ENCODE results near the gene TMC7. TPM values are rescaled to one million over a fixed set of nuclear protein-coding genes. Genes with fewer than 3 reads are reported as not detected.

The TMC7 gene
- total RNA-seq, 1 experiment from 2014 or later: 5.2 TPM

GRCh38 chr16:18936727-18937340 lies 46.9 kb upstream of the TMC7 start:
- TF ChIP-seq CEBPB (IDR thresholded peaks at IDR 0.05; ENCODE audit: low read depth) (no peak), ATF3 (IDR thresholded peaks at IDR 0.05) (no peak), EZH2phosphoT487 (IDR thresholded peaks at IDR 0.05; ENCODE audit: borderline replicate concordance) (no peak), JUND (IDR thresholded peaks at IDR 0.05) (no peak), MAX (IDR thresholded peaks at IDR 0.05) (no peak), TCF7L2 (IDR thresholded peaks at IDR 0.05; ENCODE audit: borderline replicate concordance, extremely low read depth, insufficient read depth, insufficient read length) (no peak)
- Histone ChIP-seq H3K9ac (ENCODE audit: low read length) (no peak overlapping the region), H3K79me2 (ENCODE audit: insufficient read depth, low read length) (no peaks in the 10 kb centered on the region), H3K4me2 (ENCODE audit: low read length) (no peak overlapping the region), H3K9me3 (ENCODE audit: control insufficient read depth in 1 of 2, insufficient read depth in 1 of 2, low read depth in 1 of 2, low read length in 2 of 2) (no peaks in the 10 kb centered on the region), H3K4me3 (replicated peaks in 1 of 2; ENCODE audit: low read depth in 1 of 2, low read length in 2 of 2) (no peak overlapping the region), H4K20me1 (ENCODE audit: insufficient read depth) (no peaks in the 10 kb centered on the region), H3K36me3 (ENCODE audit: control insufficient read depth in 1 of 2, insufficient read depth in 2 of 2, low read length in 2 of 2) (no peaks in the 10 kb centered on the region), H3K27me3 (ENCODE audit: insufficient read depth, low read length) (no peaks in the 10 kb centered on the region), H3K27ac (ENCODE audit: low read depth, low read length) (no peak overlapping the region), H2AFZ (ENCODE audit: low read depth, low read length, poor library complexity, severe bottlenecking) (no peak overlapping the region), H3K4me1 (ENCODE audit: control insufficient read depth in 1 of 2, insufficient read depth in 2 of 2, low read length in 2 of 2) (peaks cover 12 to 16% of the 10 kb centered on the region in 2 experiments), H3K9me2 (ENCODE audit: insufficient read depth) (no peaks in the 10 kb centered on the region)
- no TSS peak for BruUV-seq (replicated peaks)
- ChIA-PET CTCF (no interaction called here), POLR2A (no interaction called here), RAD21 (ENCODE audit: low non-redundant PET in 1 of 2, low total read pairs in 2 of 2, uncharacterized antibody in 2 of 2, unreplicated experiment in 2 of 2) (no interaction called here)
- DNase-seq (ENCODE audit: low read depth, low spot score) (no peak), ATAC-seq (no peak)
- intact Hi-C loops (cut with micrococcal nuclease): no loop called here

GRCh38 chr16:18937390-18937789 lies 46.3 kb upstream of the TMC7 start:
- H3K4me3 ChIP-seq (replicated peaks in 1 of 2; ENCODE audit: low read depth in 1 of 2, low read length in 2 of 2): no peak overlapping the region
- H3K4me2 ChIP-seq (ENCODE audit: low read length): no peak overlapping the region
- H3K9me2 ChIP-seq (ENCODE audit: insufficient read depth): no peaks in the 10 kb centered on the region
- peaks cover 12 to 16% of the 10 kb centered on the region in 2 experiments for H3K4me1 ChIP-seq (ENCODE audit: control insufficient read depth in 1 of 2, insufficient read depth in 2 of 2, low read length in 2 of 2)
- no peaks in the 10 kb centered on the region for H3K79me2 ChIP-seq (ENCODE audit: insufficient read depth, low read length)
- no peak overlapping the region for H2AFZ ChIP-seq (ENCODE audit: low read depth, low read length, poor library complexity, severe bottlenecking)
- intact Hi-C loops (cut with micrococcal nuclease): no loop called here
- no peaks in the 10 kb centered on the region for H3K27me3 ChIP-seq (ENCODE audit: insufficient read depth, low read length)
- no peaks in the 10 kb centered on the region for H3K36me3 ChIP-seq (ENCODE audit: control insufficient read depth in 1 of 2, insufficient read depth in 2 of 2, low read length in 2 of 2)
- no peaks in the 10 kb centered on the region for H4K20me1 ChIP-seq (ENCODE audit: insufficient read depth)
- ChIA-PET RAD21 (ENCODE audit: low non-redundant PET in 1 of 2, low total read pairs in 2 of 2, uncharacterized antibody in 2 of 2, unreplicated experiment in 2 of 2) (no interaction called here), POLR2A (no interaction called here), CTCF (no interaction called here)
- BruUV-seq (replicated peaks): no TSS peak
- DNase-seq (ENCODE audit: low read depth, low spot score) (no peak), ATAC-seq (no peak)
- H3K27ac ChIP-seq (ENCODE audit: low read depth, low read length): no peak overlapping the region
- H3K9ac ChIP-seq (ENCODE audit: low read length): no peak overlapping the region
- TF ChIP-seq, protein P1, sequence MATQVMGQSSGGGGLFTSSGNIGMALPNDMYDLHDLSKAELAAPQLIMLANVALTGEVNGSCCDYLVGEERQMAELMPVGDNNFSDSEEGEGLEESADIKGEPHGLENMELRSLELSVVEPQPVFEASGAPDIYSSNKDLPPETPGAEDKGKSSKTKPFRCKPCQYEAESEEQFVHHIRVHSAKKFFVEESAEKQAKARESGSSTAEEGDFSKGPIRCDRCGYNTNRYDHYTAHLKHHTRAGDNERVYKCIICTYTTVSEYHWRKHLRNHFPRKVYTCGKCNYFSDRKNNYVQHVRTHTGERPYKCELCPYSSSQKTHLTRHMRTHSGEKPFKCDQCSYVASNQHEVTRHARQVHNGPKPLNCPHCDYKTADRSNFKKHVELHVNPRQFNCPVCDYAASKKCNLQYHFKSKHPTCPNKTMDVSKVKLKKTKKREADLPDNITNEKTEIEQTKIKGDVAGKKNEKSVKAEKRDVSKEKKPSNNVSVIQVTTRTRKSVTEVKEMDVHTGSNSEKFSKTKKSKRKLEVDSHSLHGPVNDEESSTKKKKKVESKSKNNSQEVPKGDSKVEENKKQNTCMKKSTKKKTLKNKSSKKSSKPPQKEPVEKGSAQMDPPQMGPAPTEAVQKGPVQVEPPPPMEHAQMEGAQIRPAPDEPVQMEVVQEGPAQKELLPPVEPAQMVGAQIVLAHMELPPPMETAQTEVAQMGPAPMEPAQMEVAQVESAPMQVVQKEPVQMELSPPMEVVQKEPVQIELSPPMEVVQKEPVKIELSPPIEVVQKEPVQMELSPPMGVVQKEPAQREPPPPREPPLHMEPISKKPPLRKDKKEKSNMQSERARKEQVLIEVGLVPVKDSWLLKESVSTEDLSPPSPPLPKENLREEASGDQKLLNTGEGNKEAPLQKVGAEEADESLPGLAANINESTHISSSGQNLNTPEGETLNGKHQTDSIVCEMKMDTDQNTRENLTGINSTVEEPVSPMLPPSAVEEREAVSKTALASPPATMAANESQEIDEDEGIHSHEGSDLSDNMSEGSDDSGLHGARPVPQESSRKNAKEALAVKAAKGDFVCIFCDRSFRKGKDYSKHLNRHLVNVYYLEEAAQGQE (IDR thresholded peaks at IDR 0.05; ENCODE audit: low read depth): no peak
- TF ChIP-seq CEBPB (IDR thresholded peaks at IDR 0.05; ENCODE audit: low read depth) (no peak), EGR1 (IDR thresholded peaks at IDR 0.05; ENCODE audit: low read depth) (no peak), POLR2A (IDR thresholded peaks at IDR 0.05; ENCODE audit: borderline replicate concordance, extremely low read depth, insufficient read depth, insufficient read length) (no peak), TCF7L2 (IDR thresholded peaks at IDR 0.05; ENCODE audit: borderline replicate concordance, extremely low read depth, insufficient read depth, insufficient read length) (no peak), ZNF274 (IDR thresholded peaks at IDR 0.05; ENCODE audit: low read depth, low read length) (no peak), ATF3 (IDR thresholded peaks at IDR 0.05) (no peak), YY1 (IDR thresholded peaks at IDR 0.05; ENCODE audit: extremely low read depth, insufficient replicate concordance, low read depth, low read length) (no peak), EZH2phosphoT487 (IDR thresholded peaks at IDR 0.05; ENCODE audit: borderline replicate concordance) (no peak), SRF (IDR thresholded peaks at IDR 0.05; ENCODE audit: low read depth) (no peak), POLR2AphosphoS5 (IDR thresholded peaks at IDR 0.05; ENCODE audit: low read depth, low read length) (no peak), ZFX (IDR thresholded peaks at IDR 0.05) (no peak), CBX3 (IDR thresholded peaks at IDR 0.05; ENCODE audit: low read depth) (no peak), ELF1 (IDR thresholded peaks at IDR 0.05; ENCODE audit: borderline replicate concordance, low read depth) (no peak)
- no peaks in the 10 kb centered on the region for H3K9me3 ChIP-seq (ENCODE audit: control insufficient read depth in 1 of 2, insufficient read depth in 1 of 2, low read depth in 1 of 2, low read length in 2 of 2)
